Measurements from ENCODE around the gene CCL16. TPM values are rescaled to one million over a fixed set of nuclear protein-coding genes. Genes with fewer than 3 reads are reported as not detected.

CCL16 gene
- total and polyA plus RNA-seq, 2 donors from 2014 or later, result 0.79 TPM; not detected in 1

GRCh38 chr17:35968520-35969054, 12.7 kb downstream of the CCL16 start:
- DNase-seq (no peak), FAIRE-seq (no peak)
- intact Hi-C loops (cut with DNase I), result no loop called here
- H3K9ac ChIP-seq (ENCODE audit: low read length in 3 of 3), result no peak overlapping the region
- H3K27me3 ChIP-seq (ENCODE audit: control insufficient read depth, insufficient read depth, low read length), result no peaks in the 10 kb centered on the region
- H3K36me3 ChIP-seq (ENCODE audit: control insufficient read depth in 2 of 3, insufficient read depth in 3 of 3, low read length in 3 of 3), result no peaks in the 10 kb centered on the region
- no peak overlapping the region for H3K27ac ChIP-seq (ENCODE audit: low read depth in 2 of 2, low read length in 2 of 2)
- H3K4me3 ChIP-seq (ENCODE audit: low read length in 3 of 3), result no peak overlapping the region
- H3K9me3 ChIP-seq (ENCODE audit: control insufficient read depth in 2 of 3, insufficient read depth in 1 of 3, low read length in 3 of 3), result no peaks in the 10 kb centered on the region
- TF ChIP-seq CTCF (IDR thresholded peaks at IDR 0.05; ENCODE audit: borderline replicate concordance, extremely low read depth, insufficient read depth), result no peak
- peaks cover 0 to 12% (median 8%) of the 10 kb centered on the region in 3 donors for H3K4me1 ChIP-seq (ENCODE audit: control insufficient read depth in 2 of 3, insufficient read depth in 2 of 3, low read depth in 1 of 3, low read length in 3 of 3)

- Histone ChIP-seq H3K27ac (ENCODE audit: low read depth in 2 of 2, low read length in 2 of 2) (no peak overlapping the region), H3K4me3 (ENCODE audit: low read length in 3 of 3) (no peak overlapping the region), H3K9me3 (ENCODE audit: control insufficient read depth in 2 of 3, insufficient read depth in 1 of 3, low read length in 3 of 3) (no peaks in the 10 kb centered on the region), H3K4me1 (ENCODE audit: control insufficient read depth in 2 of 3, insufficient read depth in 2 of 3, low read depth in 1 of 3, low read length in 3 of 3) (no peaks in the 10 kb centered on the region), H3K36me3 (ENCODE audit: control insufficient read depth in 2 of 3, insufficient read depth in 3 of 3, low read length in 3 of 3) (no peaks in the 10 kb centered on the region), H3K9ac (ENCODE audit: low read length in 3 of 3) (no peak overlapping the region), H3K27me3 (ENCODE audit: control insufficient read depth, insufficient read depth, low read length) (no peaks in the 10 kb centered on the region)
- FAIRE-seq (no peak), DNase-seq (no peak)
- intact Hi-C loops (cut with DNase I), result no loop called here
- TF ChIP-seq CTCF (IDR thresholded peaks at IDR 0.05; ENCODE audit: borderline replicate concordance, extremely low read depth, insufficient read depth), result no peak
These were observed 16.0 kb downstream of the CCL16 start for GRCh38 chr17:35965272-35965671.

GRCh38 chr17:35963663-35964062, 17.6 kb downstream of the CCL16 start:
- intact Hi-C loops (cut with DNase I), result no loop called here
- H3K4me1 ChIP-seq (ENCODE audit: control insufficient read depth in 2 of 3, insufficient read depth in 2 of 3, low read depth in 1 of 3, low read length in 3 of 3), result no peaks in the 10 kb centered on the region
- no peaks in the 10 kb centered on the region for H3K9me3 ChIP-seq (ENCODE audit: control insufficient read depth in 2 of 3, insufficient read depth in 1 of 3, low read length in 3 of 3)
- no peaks in the 10 kb centered on the region for H3K27me3 ChIP-seq (ENCODE audit: control insufficient read depth, insufficient read depth, low read length)
- no peak for TF ChIP-seq CTCF (IDR thresholded peaks at IDR 0.05; ENCODE audit: borderline replicate concordance, extremely low read depth, insufficient read depth)
- no peak overlapping the region for H3K4me3 ChIP-seq (ENCODE audit: low read length in 3 of 3)
- H3K36me3 ChIP-seq (ENCODE audit: control insufficient read depth in 2 of 3, insufficient read depth in 3 of 3, low read length in 3 of 3), result no peaks in the 10 kb centered on the region
- H3K9ac ChIP-seq (ENCODE audit: low read length in 3 of 3), result no peak overlapping the region
- DNase-seq (no peak), FAIRE-seq (no peak)
- no peak overlapping the region for H3K27ac ChIP-seq (ENCODE audit: low read depth in 2 of 2, low read length in 2 of 2)

GRCh38 chr17:35953720-35954119, 27.6 kb downstream of the CCL16 start:
- intact Hi-C loops (cut with DNase I), result no loop called here
- Histone ChIP-seq H3K27me3 (ENCODE audit: control insufficient read depth, insufficient read depth, low read length) (no peaks in the 10 kb centered on the region), H3K4me1 (ENCODE audit: control insufficient read depth in 2 of 3, insufficient read depth in 2 of 3, low read depth in 1 of 3, low read length in 3 of 3) (no peaks in the 10 kb centered on the region), H3K36me3 (ENCODE audit: control insufficient read depth in 2 of 3, insufficient read depth in 3 of 3, low read length in 3 of 3) (no peaks in the 10 kb centered on the region), H3K9me3 (ENCODE audit: control insufficient read depth in 2 of 3, insufficient read depth in 1 of 3, low read length in 3 of 3) (no peaks in the 10 kb centered on the region), H3K4me3 (ENCODE audit: low read length in 3 of 3) (no peak overlapping the region), H3K27ac (ENCODE audit: low read depth in 2 of 2, low read length in 2 of 2) (no peak overlapping the region), H3K9ac (ENCODE audit: low read length in 3 of 3) (no peak overlapping the region)
- no peak for TF ChIP-seq CTCF (IDR thresholded peaks at IDR 0.05; ENCODE audit: borderline replicate concordance, extremely low read depth, insufficient read depth)
- DNase-seq (no peak), FAIRE-seq (no peak)
